MV-4-11 (cell line): ENCODE results near the gene RANBP3L.
"Not testable (repeated sequence)": the region's sequence is repeated elsewhere in the genome, so short reads cannot be mapped to it uniquely, and the experiment has no call there.

Experiments
- DNase-seq: peaks from one replicate; lab custom pipeline; 2025; lab: John Stamatoyannopoulos, UW

RANBP3L gene

GRCh38 chr5:36206913-36207312, 94.8 kb downstream of the RANBP3L start:
- no peak for DNase-seq

- no peak for DNase-seq
Observed at GRCh38 chr5:36205329-36205728, 96.4 kb downstream of the RANBP3L start.

- no peak for DNase-seq
Observed at GRCh38 chr5:36202521-36202961, 99.2 kb downstream of the RANBP3L start.

GRCh38 chr5:36200513-36200912, 101.2 kb downstream of the RANBP3L start:
- no peak for DNase-seq

- DNase-seq: no peak
Observed at GRCh38 chr5:36199620-36200019, 102.1 kb downstream of the RANBP3L start.

- not testable (repeated sequence) for DNase-seq
Observed at GRCh38 chr5:36198783-36199182, 102.9 kb downstream of the RANBP3L start.
